SK-N-SH treated with all-trans-retinoic acid at 6 μM for 48 hours (cell line): ENCODE data around the gene FHIT.
A peak's percentile ranks its signal among the peaks of the same experiment; 100 is the strongest.

Experiments used
- ATAC-seq: fragments of 200-7000 bp; cut with Tn5 transposase; 3 replicates; pipeline ENCODE4 v1.9.1; 2020; ENCODE audit warnings: mild to moderate bottlenecking, moderate library complexity
- ARNTL ChIP-seq: fragments of 450-650 bp; formaldehyde crosslinking; IDR thresholded peaks from 2 replicates; pipeline ENCODE4 v1.5.0; 2020; ENCODE audit warnings: low read depth, mild to moderate bottlenecking, moderate library complexity, borderline replicate concordance
- BACH2 ChIP-seq: fragments of 250-450 bp; sonication (Bioruptor Pico); IDR thresholded peaks from 2 replicates; pipeline ENCODE4 v1.9.0; 2021; ENCODE audit warnings: mild to moderate bottlenecking, borderline replicate concordance
- CREB5 ChIP-seq: fragments of 250-450 bp; sonication (Bioruptor Pico); IDR thresholded peaks from 2 replicates; pipeline ENCODE4 v1.5.1; 2020; ENCODE audit warnings: low read depth, mild to moderate bottlenecking, moderate library complexity
- CSDC2 ChIP-seq: fragments of 250-450 bp; sonication (Bioruptor Pico); IDR thresholded peaks from 2 replicates; pipeline ENCODE4 v1.5.0; 2020; ENCODE audit warnings: mild to moderate bottlenecking, moderate library complexity
- CSRNP3 ChIP-seq: fragments of 250-450 bp; sonication (Bioruptor Pico); IDR thresholded peaks from 2 replicates; pipeline ENCODE4 v1.5.1; 2021; ENCODE audit warnings: mild to moderate bottlenecking, moderate library complexity
- ESRRG ChIP-seq: fragments of 250-450 bp; sonication (Bioruptor Pico); IDR thresholded peaks from 2 replicates; pipeline ENCODE4 v1.6.1; 2021; ENCODE audit warnings: mild to moderate bottlenecking
- ISL1 ChIP-seq: fragments of 250-450 bp; sonication (Bioruptor Pico); IDR thresholded peaks from 2 replicates; pipeline ENCODE4 v2.1.2; 2022; ENCODE audit warnings: mild to moderate bottlenecking, moderate library complexity
- OSR1 ChIP-seq: fragments of 250-450 bp; sonication (Bioruptor Pico); IDR thresholded peaks from 2 replicates; pipeline ENCODE4 v1.8.0; 2022; ENCODE audit warnings: moderate library complexity, mild to moderate bottlenecking, inconsistent platforms
- PATZ1 ChIP-seq: fragments of 250-450 bp; sonication (Bioruptor Pico); IDR thresholded peaks from 2 replicates; pipeline ENCODE4 v1.8.0; 2020; ENCODE audit warnings: mild to moderate bottlenecking, moderate library complexity, borderline replicate concordance
- POU6F1 ChIP-seq: fragments of 250-450 bp; sonication (Bioruptor Pico); IDR thresholded peaks from 2 replicates; pipeline ENCODE4 v1.8.0; 2021; ENCODE audit warnings: low read depth, mild to moderate bottlenecking, moderate library complexity, borderline replicate concordance
- PPARA ChIP-seq: fragments of 250-450 bp; sonication (Bioruptor Pico); IDR thresholded peaks from 2 replicates; pipeline ENCODE4 v1.5.0; 2020; ENCODE audit warnings: mild to moderate bottlenecking, borderline replicate concordance
- RARB ChIP-seq: fragments of 250-450 bp; sonication (Bioruptor Pico); IDR thresholded peaks from 2 replicates; pipeline ENCODE4 v1.8.0; 2021; ENCODE audit warnings: mild to moderate bottlenecking, moderate library complexity
- SNAI2 ChIP-seq: fragments of 250-450 bp; sonication (Bioruptor Pico); IDR thresholded peaks from 2 replicates; pipeline ENCODE4 v1.5.0; 2020; ENCODE audit warnings: mild to moderate bottlenecking, moderate library complexity
- TSHZ2 ChIP-seq: fragments of 250-450 bp; sonication (Bioruptor Pico); IDR thresholded peaks from 2 replicates; pipeline ENCODE4 v1.5.0; 2020; ENCODE audit warnings: mild to moderate bottlenecking, moderate library complexity
- ZC3H10 ChIP-seq: fragments of 250-450 bp; sonication (Bioruptor Pico); IDR thresholded peaks from 2 replicates; pipeline ENCODE4 v1.5.1; 2021; ENCODE audit warnings: mild to moderate bottlenecking, moderate library complexity
- ZFP3 ChIP-seq: fragments of 250-450 bp; sonication (Bioruptor Pico); IDR thresholded peaks from 2 replicates; pipeline ENCODE4 v1.5.0; 2020; ENCODE audit warnings: mild to moderate bottlenecking, moderate library complexity
- ZFP30 ChIP-seq: fragments of 450-650 bp; formaldehyde crosslinking; IDR thresholded peaks from 2 replicates; pipeline ENCODE4 v1.5.0; 2022; ENCODE audit warnings: mild to moderate bottlenecking, moderate library complexity
- ZNF565 ChIP-seq: fragments of 450-650 bp; formaldehyde crosslinking; conservative IDR thresholded peaks from 2 replicates; pipeline ENCODE4 v1.5.0; 2020; ENCODE audit warnings: low read depth, mild to moderate bottlenecking, moderate library complexity
- ZNF70 ChIP-seq: fragments of 450-650 bp; formaldehyde crosslinking; IDR thresholded peaks from 2 replicates; pipeline ENCODE4 v1.5.0; 2020; ENCODE audit warnings: mild to moderate bottlenecking, moderate library complexity
- ZNF8 ChIP-seq: fragments of 450-650 bp; formaldehyde crosslinking; IDR thresholded peaks from 2 replicates; pipeline ENCODE4 v1.5.0; 2020; ENCODE audit warnings: mild to moderate bottlenecking, moderate library complexity

Gene FHIT

GRCh38 chr3:60743631-60744164 is 507.6 kb downstream of the FHIT start:
- ATAC-seq, result no peak; the same call in 2 of the 3 replicates
- TF ChIP-seq POU6F1 (CRISPR knock-in tag), result no peak
- no peak for TF ChIP-seq RARB (CRISPR knock-in tag)
- TF ChIP-seq ARNTL, result no peak
- no peak for TF ChIP-seq PPARA
- TF ChIP-seq PATZ1 (CRISPR knock-in tag), result no peak

- no peak for TF ChIP-seq TSHZ2
- no peak for TF ChIP-seq ISL1 (CRISPR knock-in tag)
- TF ChIP-seq ZFP3 (CRISPR knock-in tag), result no peak
- no peak for TF ChIP-seq ZNF8 (CRISPR knock-in tag)
- no peak for TF ChIP-seq ESRRG (CRISPR knock-in tag)
- no peak for TF ChIP-seq ZNF565 (CRISPR knock-in tag)
- peak; percentile 77 for ATAC-seq
These were observed 508.6 kb downstream of the FHIT start for GRCh38 chr3:60742606-60743145.

GRCh38 chr3:60737633-60738399 is 513.4 kb downstream of the FHIT start:
- no peak for ATAC-seq
- TF ChIP-seq CSRNP3 (CRISPR knock-in tag) (no peak), ZNF8 (CRISPR knock-in tag) (no peak), OSR1 (CRISPR knock-in tag) (no peak), SNAI2 (CRISPR knock-in tag) (no peak), POU6F1 (CRISPR knock-in tag) (no peak), CSDC2 (CRISPR knock-in tag) (no peak), ARNTL (no peak), ZFP3 (CRISPR knock-in tag) (no peak), ZFP30 (CRISPR knock-in tag) (no peak)

- TF ChIP-seq ZFP3 (CRISPR knock-in tag) (no peak), ESRRG (CRISPR knock-in tag) (no peak), CREB5 (CRISPR knock-in tag) (no peak), OSR1 (CRISPR knock-in tag) (no peak), BACH2 (CRISPR knock-in tag) (no peak), SNAI2 (CRISPR knock-in tag) (no peak), ZNF70 (no peak), POU6F1 (CRISPR knock-in tag) (no peak), ZFP30 (CRISPR knock-in tag) (no peak), ZC3H10 (no peak)
- TF ChIP-seq, all 23 proteins: peak for 0
- ATAC-seq, result no peak
These were observed 520.9 kb downstream of the FHIT start for GRCh38 chr3:60730371-60730770.
